SK-N-SH (cell line): ENCODE measurements around the gene RAD51B. TPM values are rescaled to one million over a fixed set of nuclear protein-coding genes. Genes with fewer than 3 reads are reported as not detected.

Experiments
- CTCF ChIA-PET: fragments of 300-600, 350-600 bp; formaldehyde crosslinking; extraction: SDS; loops from one replicate; lab custom pipeline; 2021; lab: Yijun Ruan, JAX
- POLR2A ChIA-PET: fragments of 350-600 bp; sonication (Branson Sonifier 250); formaldehyde crosslinking; extraction: SDS; loops from one replicate; lab custom pipeline; 2020; ENCODE audit warnings: antibody characterized with exemption, inconsistent platforms; lab: Yijun Ruan, JAX
- DNase-seq: peaks from one replicate; pipeline ENCODE4 v3.0.0; 2012
- H2AFZ ChIP-seq: fragments of 200-600 bp; sonication (generic); 2 replicates; pipeline ENCODE4 v1.8.1; 2016; ENCODE audit warnings: antibody characterized with exemption, mild to moderate bottlenecking, low read depth
- H3F3A ChIP-seq: fragments of 200-600 bp; sonication (generic); replicated peaks from 2 replicates; pipeline ENCODE3; 2016; ENCODE audit warnings: antibody characterized with exemption, mild to moderate bottlenecking; ENCODE audit not compliant: insufficient read depth
- H3K27ac ChIP-seq, 2 experiments: fragments of 200-500 bp in 1 of 2; fragments of 200-600 bp in 1 of 2; sonication (Bioruptor generic) in 1 of 2; sonication (generic), shearing (Covaris generic) in 1 of 2; 2 replicates each; pipeline versions ENCODE4 v1.5.1 to v1.6.1; 2014 to 2016; ENCODE audit warnings: low read depth in 2 of 2, inconsistent platforms in 1 of 2, low read length in 1 of 2, mild to moderate bottlenecking in 1 of 2, mixed read lengths in 1 of 2
- H3K27me3 ChIP-seq: fragments of 200-600 bp; sonication (generic), shearing (Covaris generic); 2 replicates; pipeline ENCODE4 v1.6.1; 2016; ENCODE audit warnings: mixed run types; ENCODE audit not compliant: insufficient read depth
- H3K36me3 ChIP-seq, 2 experiments: fragments of 200-500 bp in 1 of 2; fragments of 200-600 bp in 1 of 2; sonication (Bioruptor generic) in 1 of 2; sonication (generic) in 1 of 2; replicated peaks in 1 of 2; 2 replicates each; pipeline versions ENCODE3 to v1.5.1; 2014 to 2016; ENCODE audit warnings: low read length in 1 of 2, mild to moderate bottlenecking in 1 of 2; ENCODE audit not compliant: insufficient read depth in 2 of 2, control insufficient read depth in 1 of 2
- H3K4me1 ChIP-seq, 2 experiments: fragments of 200-500 bp in 1 of 2; fragments of 200-600 bp in 1 of 2; sonication (Bioruptor generic) in 1 of 2; sonication (generic), shearing (Covaris generic) in 1 of 2; 2 replicates each; pipeline versions ENCODE4 v1.5.1 to v1.6.1; 2014 to 2016; ENCODE audit warnings: low read depth in 1 of 2, low read length in 1 of 2, mixed run types in 1 of 2; ENCODE audit not compliant: insufficient read depth in 2 of 2, control insufficient read depth in 1 of 2
- H3K4me2 ChIP-seq: fragments of 200-600 bp; sonication (generic), shearing (Covaris generic); 2 replicates; pipeline ENCODE4 v1.6.1; 2017; ENCODE audit warnings: mixed run types
- H3K4me3 ChIP-seq, 2 experiments: fragments of 200-500 bp in 1 of 2; fragments of 200-600 bp in 1 of 2; sonication (Bioruptor generic) in 1 of 2; sonication (generic), shearing (Covaris generic) in 1 of 2; 2 replicates each; pipeline versions ENCODE4 v1.5.1 to v1.8.1; 2014 to 2016; ENCODE audit warnings: low read depth in 2 of 2, inconsistent platforms in 1 of 2, low read length in 1 of 2, mild to moderate bottlenecking in 1 of 2, mixed read lengths in 1 of 2, moderate library complexity in 1 of 2
- H3K79me2 ChIP-seq: fragments of 200-600 bp; sonication (generic); 2 replicates; pipeline ENCODE4 v1.8.1; 2017; ENCODE audit warnings: mild to moderate bottlenecking; ENCODE audit not compliant: insufficient read depth
- H3K9ac ChIP-seq: fragments of 200-600 bp; sonication (generic); 2 replicates; pipeline ENCODE4 v1.6.1; 2017; ENCODE audit warnings: mixed run types
- H3K9me2 ChIP-seq: fragments of 200-600 bp; sonication (generic); 2 replicates; pipeline ENCODE4 v1.6.1; 2017; ENCODE audit warnings: mixed run types
- H3K9me3 ChIP-seq: fragments of 200-600 bp; sonication (generic); 2 replicates; pipeline ENCODE4 v1.6.1; 2017; ENCODE audit warnings: mixed run types, mild to moderate bottlenecking, moderate library complexity
- H4K20me1 ChIP-seq: fragments of 200-600 bp; sonication (generic); 2 replicates; pipeline ENCODE4 v1.6.1; 2017; ENCODE audit warnings: mild to moderate bottlenecking, mixed run types; ENCODE audit not compliant: insufficient read depth
- CTCF ChIP-seq: fragments of 200-600 bp; sonication (generic); IDR thresholded peaks from 2 replicates; pipeline ENCODE4 v1.6.1; 2017; ENCODE audit warnings: antibody characterized with exemption, mild to moderate bottlenecking, moderate library complexity
- FOSL2 ChIP-seq: IDR thresholded peaks from 2 replicates; pipeline ENCODE4 v1.4.0; 2012; ENCODE audit warnings: low read depth, mild to moderate bottlenecking, moderate library complexity, borderline replicate concordance
- FOXJ3 ChIP-seq: sonication (generic); formaldehyde crosslinking; IDR thresholded peaks from 2 replicates; pipeline ENCODE4 v1.5.1; 2020; ENCODE audit warnings: mild to moderate bottlenecking, missing genetic modification reagents
- GABPA ChIP-seq: IDR thresholded peaks from 2 replicates; pipeline ENCODE4 v1.4.0; 2012; ENCODE audit warnings: low read depth, mild to moderate bottlenecking
- IRF3 ChIP-seq: fragments of 150-350 bp; IDR thresholded peaks from 2 replicates; pipeline ENCODE4 v1.6.1; 2016; ENCODE audit warnings: mild to moderate bottlenecking, low read depth, low read length
- JUND ChIP-seq: IDR thresholded peaks from 2 replicates; pipeline ENCODE4 v1.4.0; 2012
- MXI1 ChIP-seq: IDR thresholded peaks from 2 replicates; pipeline ENCODE4 v1.6.1; 2012; ENCODE audit warnings: mild to moderate bottlenecking, low read depth, low read length, improper control_type of control experiment
- NRF1 ChIP-seq: IDR thresholded peaks from 2 replicates; pipeline ENCODE4 v1.6.1; 2012; ENCODE audit warnings: low read depth, mild to moderate bottlenecking, low read length
- PBX3 ChIP-seq: IDR thresholded peaks from 2 replicates; pipeline ENCODE4; 2012
- RAD21 ChIP-seq: IDR thresholded peaks from 2 replicates; pipeline ENCODE4 v1.6.1; 2012; ENCODE audit warnings: mild to moderate bottlenecking, low read length
- RXRA ChIP-seq: IDR thresholded peaks from 2 replicates; pipeline ENCODE4 v1.4.0; 2012; ENCODE audit warnings: low read depth, mild to moderate bottlenecking, borderline replicate concordance
- TAF1 ChIP-seq: IDR thresholded peaks from 2 replicates; pipeline ENCODE4 v1.6.1; 2012; ENCODE audit warnings: low read depth, mild to moderate bottlenecking, low read length, moderate library complexity, borderline replicate concordance
- ZBTB33 ChIP-seq: IDR thresholded peaks from 2 replicates; pipeline ENCODE4 v1.4.0; 2012; ENCODE audit warnings: low read depth, borderline replicate concordance
- WGBS: methylation state at CpG from one replicate; pipeline ENCODE4 v1.1.6; 2017; ENCODE audit warnings: low lambda C conversion rate; 5-methylcytosine and 5-hydroxymethylcytosine counted together
- polyA plus RNA-seq, 3 experiments: library from polyadenylated mRNA; depleted of rRNA; stranded (reverse); fragments of >200 nt; gene quantifications; 2 replicates each; pipeline ENCODE4 v1.2.3, GENCODE V29; 2012

The RAD51B gene
- polyA plus RNA-seq, 1 of the 3 experiments (the other 2 are of a cell fraction), result 6.0 TPM

- no peak for DNase-seq
- no peak overlapping the region for H3K9ac ChIP-seq
- H3K4me1 ChIP-seq, result peaks cover 16 to 23% of the 10 kb centered on the region in 2 experiments; a peak in 3 of 4 replicates
- H3K9me3 ChIP-seq, result no peaks in the 10 kb centered on the region
- CTCF ChIA-PET, result no interaction called here
- no peaks in the 10 kb centered on the region for H3K36me3 ChIP-seq
- H3K27ac ChIP-seq, result peak overlapping the region in 1 of 2 experiments; percentile 89; a peak in 1 of 4 replicates
- H3K9me2 ChIP-seq, result no peaks in the 10 kb centered on the region
- peaks cover 24% of the 10 kb centered on the region for H3F3A ChIP-seq
- no peaks in the 10 kb centered on the region for H3K27me3 ChIP-seq
- H3K4me2 ChIP-seq, result no peak overlapping the region
- WGBS, result 100% methylated on average over 2 of the region's 2 CpGs
- no peaks in the 10 kb centered on the region for H4K20me1 ChIP-seq
- no peak overlapping the region for H3K4me3 ChIP-seq
- POLR2A ChIA-PET, result no interaction called here
- TF ChIP-seq RXRA (no peak), JUND (no peak), TAF1 (no peak), RAD21 (no peak), PBX3 (no peak), FOSL2 (no peak), NRF1 (no peak), MXI1 (no peak), FOXJ3 (CRISPR knock-in tag) (no peak), GABPA (no peak), CTCF (no peak), IRF3 (no peak)
- TF ChIP-seq, all 33 proteins: peak for 0
- no peak overlapping the region for H2AFZ ChIP-seq
- H3K79me2 ChIP-seq, result no peaks in the 10 kb centered on the region
Observed at GRCh38 chr14:68693926-68694325, 874.3 kb downstream of the RAD51B start.

GRCh38 chr14:68694516-68695235 lies 875.1 kb downstream of the RAD51B start:
- H3K4me1 ChIP-seq, result peaks cover 15% of the 10 kb centered on the region in 2 experiments; a peak in 3 of 4 replicates
- peak overlapping the region; percentile 46; the same call in 1 of the 2 replicates for H3K4me2 ChIP-seq
- WGBS, result 77% methylated on average over 4 of the region's 7 CpGs
- ChIA-PET POLR2A (no interaction called here), CTCF (interaction anchor here (0.9 kb wide), 1 partner anchor 122 kb away, joined by 3 read pairs; no protein-coding TSS in a partner anchor)
- H3K79me2 ChIP-seq, result no peaks in the 10 kb centered on the region
- H2AFZ ChIP-seq, result no peak overlapping the region; the same call in 1 of the 2 replicates
- H3K9me3 ChIP-seq, result no peaks in the 10 kb centered on the region
- no peak for DNase-seq
- no peaks in the 10 kb centered on the region for H3K36me3 ChIP-seq
- peaks cover 28% of the 10 kb centered on the region for H3F3A ChIP-seq
- no peaks in the 10 kb centered on the region for H3K27me3 ChIP-seq
- peak overlapping the region in 1 of 2 experiments; percentile 89; a peak in 3 of 4 replicates for H3K27ac ChIP-seq
- no peaks in the 10 kb centered on the region for H4K20me1 ChIP-seq
- no peak overlapping the region for H3K4me3 ChIP-seq
- H3K9me2 ChIP-seq, result no peaks in the 10 kb centered on the region
- TF ChIP-seq FOSL2 (no peak), ZBTB33 (no peak)
- peak overlapping the region; percentile 22; the same call in 1 of the 2 replicates for H3K9ac ChIP-seq
